Erythroblast (primary cell): ENCODE data around the gene HSPA1L.
A peak's percentile ranks its signal among the peaks of the same experiment; 100 is the strongest.
"Not testable (repeated sequence)": the region's sequence is repeated elsewhere in the genome, so short reads cannot be mapped to it uniquely, and the experiment has no call there.

Experiments
- GATA1 ChIP-seq: IDR thresholded peaks from 2 replicates; pipeline ENCODE4 v1.6.1; 2011; ENCODE audit warnings: low read depth, mild to moderate bottlenecking, control low read depth, low read length, moderate library complexity
- POLR2A ChIP-seq: IDR thresholded peaks from 2 replicates; pipeline ENCODE4 v1.6.1; 2011; ENCODE audit warnings: mild to moderate bottlenecking, low read length

DNA sequence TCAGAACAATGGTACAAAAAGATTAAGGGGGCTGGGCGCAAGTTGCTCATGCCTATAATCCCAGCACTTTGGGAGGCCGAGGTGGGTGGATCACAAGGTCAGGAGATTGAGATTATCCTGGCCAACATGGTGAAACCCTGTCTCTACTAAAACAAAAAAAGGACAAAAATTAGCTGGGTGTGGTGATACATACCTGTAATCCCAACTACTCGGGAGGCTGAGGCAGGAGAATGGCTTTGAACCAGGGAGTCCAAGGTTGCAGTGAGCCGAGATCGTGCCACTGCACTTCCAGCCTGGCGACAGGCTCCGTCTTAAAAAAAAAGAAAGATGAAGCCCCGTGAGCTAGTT, 24.7 kb upstream of the HSPA1L start:
- TF ChIP-seq POLR2A = peak; percentile 6
- TF ChIP-seq GATA1 = not testable (repeated sequence)
